Heart right ventricle (tissue), 16 donors: ENCODE measurements around the gene PHF1. TPM values are rescaled to one million over a fixed set of nuclear protein-coding genes. Genes with fewer than 3 reads are reported as not detected.
"Not testable (repeated sequence)": the region's sequence is repeated elsewhere in the genome, so short reads cannot be mapped to it uniquely, and the experiment has no call there.

Source experiments
- ATAC-seq, 8 donors: fragments of 200-7000 bp; cut with Tn5 transposase; one replicate each; pipeline ENCODE4 v1.9.1; 2020; ENCODE audit warnings: mild to moderate bottlenecking in 8 of 8, moderate library complexity in 8 of 8, moderate number of reproducible peaks in 1 of 8
- DNase-seq, 2 donors: peaks; one replicate each; pipeline ENCODE4 v3.0.0-alpha.2; 2020
- H3K27ac ChIP-seq, 10 donors: fragments of 200-600 bp; sonication (generic) in 2 of 10; one replicate each; pipeline versions ENCODE4 v1.5.0 to v1.8.0; 2020 to 2022; ENCODE audit warnings: mild to moderate bottlenecking in 3 of 10
- H3K27me3 ChIP-seq, 7 donors: fragments of 200-600 bp; one replicate each; pipeline ENCODE4 v1.8.0; 2021 to 2022; ENCODE audit warnings: mild to moderate bottlenecking in 2 of 7
- H3K36me3 ChIP-seq, 9 donors: fragments of 200-600 bp; sonication (generic) in 1 of 9; one replicate each; pipeline versions ENCODE4 v1.5.0 to v1.8.0; 2020 to 2022; ENCODE audit warnings: mild to moderate bottlenecking in 2 of 9
- H3K4me1 ChIP-seq, 9 donors: fragments of 200-600 bp; sonication (generic) in 1 of 9; one replicate each; pipeline versions ENCODE4 v1.5.0 to v1.8.0; 2020 to 2022; ENCODE audit warnings: mild to moderate bottlenecking in 4 of 9
- H3K4me3 ChIP-seq, 10 donors: fragments of 200-600 bp; sonication (generic) in 2 of 10; one replicate each; pipeline versions ENCODE4 v1.5.0 to v1.8.0; 2020 to 2022; ENCODE audit warnings: mild to moderate bottlenecking in 7 of 10, moderate library complexity in 2 of 10
- H3K9me3 ChIP-seq, 11 donors: fragments of 200-600 bp in 10 of 11; sonication (generic) in 2 of 11; one replicate each; pipeline versions ENCODE4 v1.5.0 to v1.8.0; 2013 to 2022; ENCODE audit warnings: mild to moderate bottlenecking in 2 of 11, control low read depth in 1 of 11, moderate library complexity in 1 of 11
- WGBS, 2 donors: extraction: QIAGEN DNeasy Blood & Tissue Kit; methylation state at CpG; one replicate each; pipeline ENCODE4 v1.1.7; 2013; ENCODE audit warnings: inconsistent platforms in 1 of 2; 5-methylcytosine and 5-hydroxymethylcytosine counted together
- intact Hi-C, 10 donors: fragments of 100-400 bp; cut with DNase I; formaldehyde crosslinking; loops; one replicate each; pipeline versions ENCODE4 v1.11.1 to v1.14.2; 2022
- polyA plus RNA-seq, 2 donors: library from polyadenylated mRNA; stranded (reverse); fragments of 200-250 nt; gene quantifications; one replicate each; pipeline ENCODE4 v1.2.3, GENCODE V29; 2013
- total RNA-seq, 10 donors: library from RNA; stranded (reverse); fragmentation: NEBNext Ultra II Directional in 3 of 10; extraction: Animal tissue kit (Norgen Biotek cat#: 25700) in 3 of 10; gene quantifications; one replicate each; pipeline versions ENCODE4 v1.2.1 to v1.2.4, GENCODE V29; 2021 to 2023
- TF ChIP-seq, protein P1 (sequence below), 9 donors: fragments of 200-600 bp; sonication (generic) in 2 of 9; IDR thresholded peaks; one replicate each; pipeline versions ENCODE4 v1.5.0 to v1.8.0; 2021 to 2022; ENCODE audit warnings: antibody characterized with exemption in 9 of 9, mild to moderate bottlenecking in 5 of 9, moderate library complexity in 1 of 9
- donor health status: Arrhythmogenic right ventricular cardiomyopathy.
- donor health status: ischemic (EF 13 %, LVEDD 7.1; RV severe dilation, severe dysfunction).
- donor health status: healthy with polysubstance abuse.
- donor health status: DM: no; HTN: yes; CAD: no.
- donor health status: DM: no; HTN: no; CAD: no.
- donor health status: ischemic (EF 25% LVEDD 6.9; RV normal size, moderate dysfunction).
- donor health status: ischemic (EF 25% LVEDD 5.7; RV mildly dilated, moderate dysfunction).
- donor health status: healthy.
- donor health status: DM: yes; HTN: yes; CAD: no.
- donor health status: Ischemic cardiomyopathy.
- donor health status: ischemic (EF 35%, LVEDD 5.7; RV mildly dilated, moderate dysfunction).
- donor health status: nonischemic (EF 11% LVEDD 7.7; RV severe dilation, severe dysfunction).
- donor health status: DM: yes; HTN: yes; CAD: no.
- donor health status: PGD.
- donor health status: ischemic (EF 29% LVEDD 5.4; RV normal size, mild dysfunction).
- donor health status: nonischemic (EF 23%, LVEDD 6.1; RV moderate dilation, normal function).

The PHF1 gene
- total and polyA plus RNA-seq, 12 donors = 36.2 to 125 (median 51.0) TPM

DNA sequence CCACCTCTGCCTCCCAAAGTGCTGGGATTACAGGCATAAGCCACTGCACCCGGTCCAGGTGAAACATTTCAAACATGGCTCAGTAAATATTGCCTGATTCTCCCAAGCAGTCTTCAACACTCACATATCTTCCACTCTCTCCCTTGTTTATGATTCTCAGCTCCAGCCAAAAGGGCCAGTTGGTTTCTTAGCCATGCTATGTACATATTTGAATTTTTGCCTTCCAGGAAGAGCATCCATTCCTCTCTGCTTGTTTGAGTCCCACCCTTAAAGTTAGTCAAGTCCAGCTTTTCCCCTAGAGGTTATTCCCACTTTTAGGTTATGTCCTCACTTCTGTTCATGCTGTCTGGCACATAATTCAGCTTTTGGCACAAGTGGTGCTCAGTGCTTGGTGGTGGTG lies 13.3 kb upstream of the PHF1 start:
- H3K27me3 ChIP-seq = no peaks in the 10 kb centered on the region
- H3K27ac ChIP-seq = no peak overlapping the region
- no peaks in the 10 kb centered on the region for H3K9me3 ChIP-seq
- intact Hi-C loops = loop anchor here in 1 of 10 donors (10.0 kb wide), 1 partner anchor 177 kb away; no protein-coding TSS in a partner anchor
- no peak overlapping the region for H3K4me3 ChIP-seq
- 87 to 94% methylated on average over 1 of the region's 1 CpG for WGBS, 2 donors
- ATAC-seq = no peak
- H3K36me3 ChIP-seq = peaks cover 0 to 14% (median 0%) of the 10 kb centered on the region in 9 donors
- DNase-seq = no peak
- TF ChIP-seq, protein P1, sequence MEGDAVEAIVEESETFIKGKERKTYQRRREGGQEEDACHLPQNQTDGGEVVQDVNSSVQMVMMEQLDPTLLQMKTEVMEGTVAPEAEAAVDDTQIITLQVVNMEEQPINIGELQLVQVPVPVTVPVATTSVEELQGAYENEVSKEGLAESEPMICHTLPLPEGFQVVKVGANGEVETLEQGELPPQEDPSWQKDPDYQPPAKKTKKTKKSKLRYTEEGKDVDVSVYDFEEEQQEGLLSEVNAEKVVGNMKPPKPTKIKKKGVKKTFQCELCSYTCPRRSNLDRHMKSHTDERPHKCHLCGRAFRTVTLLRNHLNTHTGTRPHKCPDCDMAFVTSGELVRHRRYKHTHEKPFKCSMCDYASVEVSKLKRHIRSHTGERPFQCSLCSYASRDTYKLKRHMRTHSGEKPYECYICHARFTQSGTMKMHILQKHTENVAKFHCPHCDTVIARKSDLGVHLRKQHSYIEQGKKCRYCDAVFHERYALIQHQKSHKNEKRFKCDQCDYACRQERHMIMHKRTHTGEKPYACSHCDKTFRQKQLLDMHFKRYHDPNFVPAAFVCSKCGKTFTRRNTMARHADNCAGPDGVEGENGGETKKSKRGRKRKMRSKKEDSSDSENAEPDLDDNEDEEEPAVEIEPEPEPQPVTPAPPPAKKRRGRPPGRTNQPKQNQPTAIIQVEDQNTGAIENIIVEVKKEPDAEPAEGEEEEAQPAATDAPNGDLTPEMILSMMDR (IDR thresholded peaks at IDR 0.05) = no peak
- peaks cover 0 to 26% (median 0%) of the 10 kb centered on the region in 9 donors for H3K4me1 ChIP-seq

DNA sequence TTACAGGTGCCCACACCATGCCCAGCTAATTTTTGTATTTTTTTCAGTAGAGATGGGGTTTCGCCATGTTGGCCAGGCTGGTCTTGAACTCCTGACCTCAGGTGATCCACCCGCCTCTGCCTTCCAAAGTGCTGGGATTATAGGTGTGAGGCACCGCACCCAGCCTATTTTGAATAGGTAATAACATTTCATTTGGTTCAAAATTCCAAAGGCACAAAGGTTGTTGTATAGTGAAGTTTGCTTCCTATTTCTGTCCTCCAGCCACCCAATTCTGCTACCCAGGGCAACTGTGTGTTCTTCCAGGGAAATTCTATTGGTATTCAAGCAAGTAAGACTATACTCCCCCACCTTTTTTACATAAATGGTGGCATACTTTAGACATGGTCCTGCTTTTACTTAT lies 12.2 kb upstream of the PHF1 start:
- not testable (repeated sequence) for H3K27ac ChIP-seq, DNase-seq, H3K4me3 ChIP-seq, H3K9me3 ChIP-seq, H3K27me3 ChIP-seq, ATAC-seq
- Histone ChIP-seq H3K36me3 (peaks cover 0 to 23% (median 0%) of the 10 kb centered on the region in 9 donors), H3K4me1 (peaks cover 0 to 15% (median 0%) of the 10 kb centered on the region in 9 donors)
- 96 to 97% methylated on average over 3 of the region's 3 CpGs for WGBS, 2 donors
- intact Hi-C loops = loop anchor here in 1 of 10 donors (10.0 kb wide), 1 partner anchor 176 kb away; no protein-coding TSS in a partner anchor

DNA sequence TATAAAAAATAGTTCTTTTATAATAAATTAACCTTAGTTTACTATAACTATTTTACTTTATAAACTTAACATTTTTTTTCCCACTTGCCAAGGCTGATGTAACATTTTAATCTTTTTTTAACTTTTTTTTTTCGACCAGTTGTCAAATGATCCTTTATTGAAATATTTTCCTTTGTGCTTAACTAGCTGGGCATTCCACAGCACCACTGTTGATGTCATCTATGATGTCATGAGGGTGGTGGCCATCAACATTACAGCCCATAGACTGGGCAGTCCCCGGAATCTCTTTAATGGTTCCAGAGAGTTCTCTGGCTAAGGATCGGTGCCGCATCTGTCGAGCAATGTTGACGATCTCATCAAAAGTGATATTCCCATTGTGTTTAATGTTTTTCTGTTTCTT lies 10.9 kb upstream of the PHF1 start:
- 93 to 96% methylated on average over 6 of the region's 6 CpGs for WGBS, 2 donors

DNA sequence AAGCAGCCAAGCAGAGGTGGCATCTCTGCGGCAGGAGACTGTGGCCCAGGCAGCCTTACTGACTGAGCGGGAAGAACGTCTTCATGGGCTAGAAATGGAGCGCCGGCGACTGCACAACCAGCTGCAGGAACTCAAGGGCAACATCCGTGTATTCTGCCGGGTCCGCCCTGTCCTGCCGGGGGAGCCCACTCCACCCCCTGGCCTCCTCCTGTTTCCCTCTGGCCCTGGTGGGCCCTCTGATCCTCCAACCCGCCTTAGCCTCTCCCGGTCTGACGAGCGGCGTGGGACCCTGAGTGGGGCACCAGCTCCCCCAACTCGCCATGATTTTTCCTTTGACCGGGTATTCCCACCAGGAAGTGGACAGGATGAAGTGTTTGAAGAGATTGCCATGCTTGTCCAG lies 5.9 kb upstream of the PHF1 start:
- Histone ChIP-seq H3K36me3 (peaks cover 0 to 28% (median 0%) of the 10 kb centered on the region in 9 donors), H3K27me3 (no peaks in the 10 kb centered on the region), H3K4me3 (no peak overlapping the region), H3K27ac (no peak overlapping the region), H3K9me3 (no peaks in the 10 kb centered on the region), H3K4me1 (peaks cover 0 to 3% (median 0%) of the 10 kb centered on the region in 9 donors)
- TF ChIP-seq, protein P1 (IDR thresholded peaks at IDR 0.05) = no peak
- DNase-seq = no peak
- 94 to 95% methylated on average over 17 of the region's 17 CpGs for WGBS, 2 donors
- ATAC-seq = no peak
- intact Hi-C loops = no loop called here

More for the DNA sequence above, 10.9 kb upstream of the PHF1 start:
- not testable (repeated sequence) for H3K27ac ChIP-seq, H3K4me3 ChIP-seq, H3K4me1 ChIP-seq, ATAC-seq, DNase-seq, H3K27me3 ChIP-seq, H3K9me3 ChIP-seq
- peaks cover 0 to 34% (median 0%) of the 10 kb centered on the region in 9 donors for H3K36me3 ChIP-seq
- intact Hi-C loops = loop anchor here in 1 of 10 donors (10.0 kb wide), 1 partner anchor 175 kb away; no protein-coding TSS in a partner anchor

DNA sequence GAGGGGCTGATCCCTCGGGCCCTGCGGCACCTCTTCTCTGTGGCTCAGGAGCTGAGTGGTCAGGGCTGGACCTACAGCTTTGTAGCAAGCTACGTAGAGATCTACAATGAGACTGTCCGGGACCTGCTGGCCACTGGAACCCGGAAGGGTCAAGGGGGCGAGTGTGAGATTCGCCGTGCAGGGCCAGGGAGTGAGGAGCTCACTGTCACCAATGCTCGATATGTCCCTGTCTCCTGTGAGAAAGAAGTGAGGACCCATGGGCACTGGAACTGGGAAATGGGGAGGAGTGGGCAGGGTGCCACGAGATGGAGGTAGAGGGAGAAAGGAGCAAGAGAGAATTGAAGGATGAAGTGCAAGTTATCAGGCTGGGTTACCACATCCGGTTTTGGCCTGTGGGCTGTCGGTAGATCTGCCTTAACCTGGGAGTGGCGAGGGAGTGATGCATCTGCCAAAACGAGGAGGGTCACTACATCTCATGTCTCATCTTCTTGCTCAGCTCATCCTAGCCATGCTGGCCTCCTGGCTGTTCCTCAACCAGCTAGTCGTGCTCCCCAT lies 5.4 kb upstream of the PHF1 start:
- ATAC-seq (no peak), DNase-seq (no peak)
- Histone ChIP-seq H3K27ac (no peak overlapping the region), H3K36me3 (peaks cover 0 to 28% (median 0%) of the 10 kb centered on the region in 9 donors), H3K4me1 (peaks cover 0 to 4% (median 0%) of the 10 kb centered on the region in 9 donors), H3K4me3 (no peak overlapping the region), H3K9me3 (no peaks in the 10 kb centered on the region), H3K27me3 (no peaks in the 10 kb centered on the region)
- intact Hi-C loops = no loop called here
- TF ChIP-seq, protein P1 (IDR thresholded peaks at IDR 0.05) = no peak
- 94 to 97% methylated on average over 15 of the region's 15 CpGs for WGBS, 2 donors
